ENCODE data around the gene DENND5A. TPM values are rescaled to one million over a fixed set of nuclear protein-coding genes. Genes with fewer than 3 reads are reported as not detected.

The DENND5A gene
- polyA plus RNA-seq, 3 donors, result 24.4 to 291 (median 37.5) TPM

DNA sequence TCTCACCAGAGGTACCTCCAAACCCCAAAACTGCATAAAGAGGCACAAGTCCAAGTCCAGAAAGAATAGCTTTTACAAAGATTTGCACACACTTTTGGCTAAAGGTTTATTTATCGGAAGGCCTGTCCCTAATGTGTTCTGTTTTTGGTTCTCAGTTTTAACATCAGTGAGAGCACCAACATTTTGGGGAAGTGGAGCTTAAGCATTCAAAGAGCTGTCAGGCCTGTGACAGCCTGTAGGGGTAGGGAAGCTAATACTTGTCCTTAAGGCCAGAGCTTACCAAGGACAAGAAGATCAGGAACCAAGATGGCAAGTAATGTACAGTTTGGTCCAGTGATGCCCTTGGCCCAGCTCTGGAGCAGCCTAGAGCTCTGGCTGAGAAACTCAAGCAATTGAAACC, 134.9 kb downstream of the DENND5A start:
- Histone ChIP-seq H3K4me1 (ENCODE audit: control insufficient read depth in 1 of 2, insufficient read depth in 2 of 2, low read length in 2 of 2) (peaks cover 0 to 8% of the 10 kb centered on the region in 2 donors), H3K4me2 (replicated peaks; ENCODE audit: extremely low read depth, low read length, poor library complexity, severe bottlenecking) (no peak overlapping the region), H3K9me3 (replicated peaks in 1 of 2; ENCODE audit: control insufficient read depth in 1 of 2, insufficient read depth in 1 of 2, low read length in 2 of 2) (no peaks in the 10 kb centered on the region), H3K27ac (ENCODE audit: low read depth in 1 of 2, low read length in 2 of 2) (peak overlapping the region in 1 of 2 donors; percentile 34), H4K20me1 (ENCODE audit: insufficient read depth, low read length) (no peaks in the 10 kb centered on the region), H3K4me3 (replicated peaks in 1 of 3; ENCODE audit: low read depth in 2 of 3, low read length in 3 of 3) (no peak overlapping the region), H3K79me2 (ENCODE audit: insufficient read depth, low read length) (no peaks in the 10 kb centered on the region), H3K36me3 (replicated peaks in 1 of 2; ENCODE audit: control insufficient read depth in 1 of 2, insufficient read depth in 2 of 2, low read length in 2 of 2) (peaks cover 0 to 30% of the 10 kb centered on the region in 2 donors), H3K27me3 (ENCODE audit: control insufficient read depth in 2 of 2, insufficient read depth in 2 of 2, low read length in 2 of 2) (no peaks in the 10 kb centered on the region), H3K9ac (ENCODE audit: insufficient read depth, low read length, poor library complexity, severe bottlenecking) (no peak overlapping the region), H2AFZ (ENCODE audit: insufficient read depth, low read depth, low read length, poor library complexity, severe bottlenecking) (no peak overlapping the region)
- H3K4me3 Mint-ChIP-seq, result no peak overlapping the region
- peak overlapping the region in 5 of 7 donors; percentile 32 to 74 (median 69) for H3K27ac Mint-ChIP-seq
- peaks cover 16% of the 10 kb centered on the region for H3K4me1 Mint-ChIP-seq
- 25% methylated on average over 1 of the region's 1 CpG for WGBS (ENCODE audit: insufficient coverage)
- peak; percentile 34 to 60 (median 45) for DNase-seq
- H3K36me3 Mint-ChIP-seq, result peaks cover 13 to 26% of the 10 kb centered on the region in 2 donors
- TF ChIP-seq, protein P1, sequence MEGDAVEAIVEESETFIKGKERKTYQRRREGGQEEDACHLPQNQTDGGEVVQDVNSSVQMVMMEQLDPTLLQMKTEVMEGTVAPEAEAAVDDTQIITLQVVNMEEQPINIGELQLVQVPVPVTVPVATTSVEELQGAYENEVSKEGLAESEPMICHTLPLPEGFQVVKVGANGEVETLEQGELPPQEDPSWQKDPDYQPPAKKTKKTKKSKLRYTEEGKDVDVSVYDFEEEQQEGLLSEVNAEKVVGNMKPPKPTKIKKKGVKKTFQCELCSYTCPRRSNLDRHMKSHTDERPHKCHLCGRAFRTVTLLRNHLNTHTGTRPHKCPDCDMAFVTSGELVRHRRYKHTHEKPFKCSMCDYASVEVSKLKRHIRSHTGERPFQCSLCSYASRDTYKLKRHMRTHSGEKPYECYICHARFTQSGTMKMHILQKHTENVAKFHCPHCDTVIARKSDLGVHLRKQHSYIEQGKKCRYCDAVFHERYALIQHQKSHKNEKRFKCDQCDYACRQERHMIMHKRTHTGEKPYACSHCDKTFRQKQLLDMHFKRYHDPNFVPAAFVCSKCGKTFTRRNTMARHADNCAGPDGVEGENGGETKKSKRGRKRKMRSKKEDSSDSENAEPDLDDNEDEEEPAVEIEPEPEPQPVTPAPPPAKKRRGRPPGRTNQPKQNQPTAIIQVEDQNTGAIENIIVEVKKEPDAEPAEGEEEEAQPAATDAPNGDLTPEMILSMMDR (IDR thresholded peaks at IDR 0.05), result peak; percentile 30
- intact Hi-C loops (cut with micrococcal nuclease), result no loop called here
- peaks cover 0 to 2% (median 0%) of the 10 kb centered on the region in 7 donors for H3K9me3 Mint-ChIP-seq
- H3K27me3 Mint-ChIP-seq (ENCODE audit: low read depth in 3 of 3), result peaks cover 1 to 3% (median 2%) of the 10 kb centered on the region in 3 donors

DNA sequence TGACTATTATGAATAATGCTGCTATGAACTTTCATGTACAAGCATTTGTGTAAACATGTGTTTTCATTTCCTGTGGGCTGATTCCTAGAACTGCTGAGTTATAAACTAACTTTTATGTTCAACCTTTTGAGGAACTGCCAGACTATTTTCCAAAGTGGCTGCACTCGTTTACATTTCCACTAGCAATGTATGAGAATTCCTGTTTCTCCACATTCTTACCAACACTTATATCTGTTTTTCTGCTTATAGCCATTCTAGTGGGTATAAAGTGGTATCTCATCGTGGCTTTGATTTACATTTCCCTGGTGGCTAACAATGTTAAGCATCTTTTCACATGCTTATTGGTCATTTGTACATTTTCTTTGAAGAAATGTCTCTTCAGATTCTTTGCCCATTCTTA, 138.5 kb downstream of the DENND5A start:
- H3K4me2 ChIP-seq (replicated peaks; ENCODE audit: extremely low read depth, low read length, poor library complexity, severe bottlenecking), result no peak overlapping the region
- peaks cover 0 to 8% of the 10 kb centered on the region in 2 donors for H3K4me1 ChIP-seq (ENCODE audit: control insufficient read depth in 1 of 2, insufficient read depth in 2 of 2, low read length in 2 of 2)
- H3K9ac ChIP-seq (ENCODE audit: insufficient read depth, low read length, poor library complexity, severe bottlenecking), result no peak overlapping the region
- no CpG with 5 or more reads among the region's 2 CpGs for WGBS (ENCODE audit: insufficient coverage)
- H3K27me3 ChIP-seq (ENCODE audit: control insufficient read depth in 2 of 2, insufficient read depth in 2 of 2, low read length in 2 of 2), result no peaks in the 10 kb centered on the region
- DNase-seq, result no peak
- Mint-ChIP-seq H3K4me1 (peaks cover 16% of the 10 kb centered on the region), H3K27me3 (ENCODE audit: low read depth in 3 of 3) (peaks cover 0 to 2% (median 1%) of the 10 kb centered on the region in 3 donors), H3K4me3 (no peak overlapping the region), H3K9me3 (peaks cover 0 to 4% (median 2%) of the 10 kb centered on the region in 7 donors), H3K27ac (no peak overlapping the region), H3K36me3 (peaks cover 0 to 3% of the 10 kb centered on the region in 2 donors)
- intact Hi-C loops (cut with micrococcal nuclease), result no loop called here
- no peak overlapping the region for H3K4me3 ChIP-seq (replicated peaks in 1 of 3; ENCODE audit: low read depth in 2 of 3, low read length in 3 of 3)
- no peaks in the 10 kb centered on the region for H4K20me1 ChIP-seq (ENCODE audit: insufficient read depth, low read length)
- TF ChIP-seq, protein P1 (IDR thresholded peaks at IDR 0.05), result no peak
- no peaks in the 10 kb centered on the region for H3K79me2 ChIP-seq (ENCODE audit: insufficient read depth, low read length)
- H2AFZ ChIP-seq (ENCODE audit: insufficient read depth, low read depth, low read length, poor library complexity, severe bottlenecking), result no peak overlapping the region
- H3K27ac ChIP-seq (ENCODE audit: low read depth in 1 of 2, low read length in 2 of 2), result no peak overlapping the region
- H3K9me3 ChIP-seq (replicated peaks in 1 of 2; ENCODE audit: control insufficient read depth in 1 of 2, insufficient read depth in 1 of 2, low read length in 2 of 2), result no peaks in the 10 kb centered on the region
- peaks cover 0 to 5% of the 10 kb centered on the region in 2 donors for H3K36me3 ChIP-seq (replicated peaks in 1 of 2; ENCODE audit: control insufficient read depth in 1 of 2, insufficient read depth in 2 of 2, low read length in 2 of 2)

All from CD14-positive monocyte (primary cell).